Measurements from ENCODE around the gene OXSR1.
"Not testable (repeated sequence)": the region's sequence is repeated elsewhere in the genome, so short reads cannot be mapped to it uniquely, and the experiment has no call there.

The OXSR1 gene

DNA sequence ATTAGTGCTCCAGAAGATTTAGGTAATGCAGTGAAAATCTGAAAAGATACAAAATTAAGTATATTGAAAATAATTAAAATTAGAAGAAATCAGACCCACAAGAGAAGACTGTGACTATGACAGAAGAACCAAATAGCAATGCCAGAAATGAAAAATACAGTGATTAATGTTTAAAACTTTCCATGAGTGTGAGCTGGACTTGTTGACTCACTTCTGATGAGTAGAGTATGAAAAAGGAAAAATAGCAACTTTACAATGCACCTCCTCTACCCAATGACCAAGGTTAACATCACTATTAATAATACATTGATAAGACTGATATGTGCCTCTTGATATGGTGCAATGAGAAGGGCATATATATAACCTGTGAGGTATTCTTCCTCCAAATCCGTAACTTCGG lies 60.9 kb downstream of the OXSR1 start:
- no peak for DNase-seq (ENCODE audit: low read depth)

DNA sequence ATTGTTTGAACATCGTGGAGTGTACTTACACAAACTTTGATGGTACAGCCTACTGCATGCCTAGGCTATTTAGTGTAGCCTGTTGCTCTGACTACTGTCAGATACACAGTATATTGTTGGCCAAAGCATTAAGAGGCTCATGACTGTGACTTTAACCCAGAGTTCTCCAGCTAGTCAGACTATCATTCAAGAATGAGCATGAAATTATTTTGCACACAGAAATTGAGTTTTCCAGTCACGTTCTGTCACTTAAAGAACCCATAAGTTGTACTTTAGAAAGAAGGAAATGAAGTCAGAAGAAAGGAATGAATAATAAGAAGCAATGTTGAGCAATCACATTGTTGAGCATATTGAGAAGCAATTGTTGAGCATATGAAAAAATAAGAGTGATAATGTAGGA lies 62.7 kb downstream of the OXSR1 start:
- no peak for DNase-seq (ENCODE audit: low read depth)

DNA sequence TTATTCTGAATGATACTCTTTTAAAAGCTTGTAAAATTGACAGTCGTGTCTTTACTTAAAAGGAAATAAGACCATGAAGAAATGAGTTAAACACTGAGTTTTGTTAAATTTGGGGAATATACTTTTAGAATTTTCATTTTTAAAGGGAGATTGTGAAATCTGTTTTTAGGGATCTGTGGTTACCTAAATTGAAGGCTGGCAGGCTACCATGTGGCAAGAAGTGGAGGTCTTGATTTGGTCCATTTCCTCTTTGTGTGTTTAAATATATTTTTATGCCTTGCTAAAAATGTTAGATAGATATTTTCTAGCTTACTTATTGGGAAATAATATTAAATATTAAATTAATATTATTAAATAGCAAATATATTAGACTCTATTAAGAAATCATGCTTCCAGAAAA lies 63.7 kb downstream of the OXSR1 start:
- DNase-seq (ENCODE audit: low read depth), result no peak

DNA sequence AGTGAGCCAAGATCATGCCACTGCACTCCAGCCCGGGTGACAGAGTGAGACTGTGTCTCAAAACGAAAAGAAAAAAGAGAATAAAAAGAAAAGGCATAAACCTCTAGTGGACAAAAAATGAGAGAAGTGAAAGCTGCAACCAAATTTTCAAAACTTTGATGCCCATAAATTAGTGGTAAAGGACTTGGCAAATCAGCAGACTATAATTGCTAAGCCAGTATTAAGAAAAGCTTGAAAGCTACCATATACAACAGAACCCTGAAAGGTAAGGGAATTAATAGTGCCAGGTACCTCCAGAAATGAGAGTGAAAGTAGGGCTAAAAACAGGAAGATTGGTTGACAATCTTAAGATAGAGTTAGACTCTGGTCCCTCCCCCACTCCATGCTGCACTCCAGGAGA lies 67.4 kb downstream of the OXSR1 start:
- no peak for DNase-seq (ENCODE audit: low read depth)

DNA sequence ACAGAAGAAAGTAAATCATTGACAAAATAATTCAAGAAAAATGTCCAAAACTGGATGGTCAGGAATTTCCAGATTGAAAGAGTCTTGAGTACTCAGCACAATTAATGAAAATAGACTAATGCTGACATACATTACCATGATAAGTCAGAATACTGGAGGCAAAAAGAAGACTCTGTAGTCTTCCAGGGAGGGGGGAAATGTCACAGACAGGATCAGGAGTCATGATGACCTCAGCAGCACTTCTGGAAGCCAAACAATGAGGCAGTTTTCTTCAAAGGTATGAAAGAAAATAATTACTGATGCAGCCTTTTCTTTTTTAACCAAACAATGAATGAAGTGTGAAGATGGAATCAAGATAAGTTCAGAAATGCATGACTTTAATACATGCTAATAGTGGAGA lies 70.1 kb downstream of the OXSR1 start:
- no peak for DNase-seq (ENCODE audit: low read depth)

DNA sequence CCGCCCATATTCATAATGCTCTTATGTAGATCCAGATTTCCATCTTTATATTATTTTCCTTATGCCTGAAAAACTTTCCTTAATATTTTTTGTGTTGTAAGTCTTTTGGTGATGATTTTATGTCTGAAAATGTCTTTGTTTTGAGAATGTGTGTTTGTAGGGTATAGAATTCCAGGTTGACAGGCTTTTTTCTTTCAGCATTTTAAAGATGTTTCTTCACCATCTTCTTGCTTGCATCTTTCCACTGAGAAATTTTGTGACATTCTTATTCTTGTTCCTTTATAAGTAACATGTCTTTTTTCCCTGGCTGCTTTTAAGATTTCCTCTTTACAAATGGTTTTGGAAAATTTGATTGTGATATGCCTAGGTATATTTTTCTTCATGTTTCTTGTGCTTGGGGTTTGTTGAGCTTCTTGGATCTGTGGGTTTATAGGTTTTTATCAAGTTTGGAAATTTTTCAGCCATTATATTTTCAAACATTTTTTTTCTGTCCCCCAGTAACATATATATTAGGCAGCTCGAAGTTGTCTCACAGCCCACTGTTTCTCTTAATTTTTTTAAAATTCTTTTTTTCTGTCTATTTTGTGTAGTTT lies 73.2 kb downstream of the OXSR1 start:
- DNase-seq (ENCODE audit: low read depth), result no peak

DNA sequence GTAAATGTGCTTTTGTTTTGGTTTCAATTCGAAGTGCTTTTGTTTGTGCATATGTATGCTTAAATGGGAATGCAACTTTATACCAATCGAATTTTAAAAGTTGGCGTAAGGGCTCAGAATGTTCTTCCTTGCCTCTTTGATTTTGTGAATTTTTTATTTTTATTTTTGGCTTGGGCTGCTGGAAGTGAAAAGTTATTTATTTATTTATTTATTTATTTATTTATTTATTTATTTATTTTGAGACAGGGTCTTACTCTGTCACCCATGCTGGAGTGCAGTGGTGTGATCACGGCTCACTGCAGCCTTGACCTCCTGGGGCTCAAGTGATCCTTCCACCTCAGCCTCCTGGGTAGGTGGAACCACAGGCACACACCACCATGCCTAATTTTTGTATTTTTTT lies 77.5 kb downstream of the OXSR1 start:
- not testable (repeated sequence) for DNase-seq (ENCODE audit: low read depth)

DNA sequence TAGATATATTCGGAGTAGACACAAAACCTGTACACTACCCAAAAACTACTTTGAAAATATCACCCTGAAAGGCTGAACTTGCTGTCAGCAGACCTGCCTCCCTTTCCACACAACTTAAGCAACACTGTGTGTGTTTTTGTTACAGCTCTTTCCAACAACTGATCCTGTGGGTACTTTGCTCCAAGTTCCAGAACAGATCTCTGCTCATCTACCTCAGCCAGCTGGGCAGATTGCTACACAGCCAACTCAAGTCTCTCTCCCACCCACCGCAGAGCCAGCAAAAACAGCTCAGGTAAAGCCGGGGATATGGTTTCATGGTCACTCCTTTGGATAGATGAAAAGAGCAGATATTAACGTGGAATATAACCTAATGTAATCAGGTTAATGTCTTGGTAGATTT lies 80.6 kb downstream of the OXSR1 start:
- no peak for DNase-seq (ENCODE audit: low read depth)

DNA sequence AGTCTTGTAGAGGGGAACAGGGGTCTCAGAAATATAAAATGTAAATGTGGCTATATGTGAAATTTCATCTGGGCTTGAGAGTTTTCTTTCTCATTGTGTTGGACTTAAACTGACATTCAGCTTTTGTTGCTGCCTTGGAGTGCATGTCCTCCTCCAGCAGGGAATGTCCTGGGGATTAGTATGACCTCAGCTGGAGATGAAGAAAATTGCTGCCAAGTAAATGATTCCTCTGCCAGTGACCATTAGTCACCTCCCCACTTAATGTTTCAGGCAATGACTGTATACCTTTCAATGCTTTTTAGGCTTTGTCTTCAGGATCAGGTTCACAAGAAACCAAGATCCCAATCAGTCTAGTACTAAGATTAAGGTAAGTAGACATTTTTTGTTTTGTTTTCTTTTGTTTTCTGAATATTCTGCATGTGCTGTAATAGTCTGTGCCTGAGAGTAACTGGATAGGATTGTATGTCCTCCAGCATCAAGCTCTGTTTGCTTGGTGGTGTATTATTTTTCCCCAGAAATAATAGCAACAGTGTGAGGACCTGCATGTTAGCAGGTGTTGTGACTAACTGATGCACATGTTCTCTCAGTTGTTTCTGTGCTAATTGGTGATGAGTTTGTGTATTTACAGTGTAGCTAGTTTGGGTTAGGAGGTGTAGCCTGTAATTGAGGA lies 82.2 kb downstream of the OXSR1 start:
- no peak for DNase-seq (ENCODE audit: low read depth)

DNA sequence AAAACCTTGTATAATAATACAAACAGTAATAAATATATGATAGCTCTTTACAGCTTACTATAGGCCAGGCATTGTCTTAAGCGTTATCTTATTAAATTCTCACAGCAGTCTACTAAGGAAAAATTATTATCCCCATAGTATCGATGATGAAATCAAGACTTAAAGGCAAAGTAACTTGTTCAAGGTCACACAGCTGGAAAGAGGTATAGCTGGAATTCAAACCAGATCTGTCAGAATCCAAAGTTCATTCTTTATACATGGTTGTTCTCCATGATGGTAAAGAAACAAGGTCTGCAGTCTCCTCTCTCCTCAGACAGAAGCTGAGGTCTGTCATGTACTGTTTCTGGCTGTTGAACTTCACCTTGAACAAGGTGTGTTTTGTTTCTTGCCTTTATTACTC lies 84.9 kb downstream of the OXSR1 start:
- no peak for DNase-seq (ENCODE audit: low read depth)

DNA sequence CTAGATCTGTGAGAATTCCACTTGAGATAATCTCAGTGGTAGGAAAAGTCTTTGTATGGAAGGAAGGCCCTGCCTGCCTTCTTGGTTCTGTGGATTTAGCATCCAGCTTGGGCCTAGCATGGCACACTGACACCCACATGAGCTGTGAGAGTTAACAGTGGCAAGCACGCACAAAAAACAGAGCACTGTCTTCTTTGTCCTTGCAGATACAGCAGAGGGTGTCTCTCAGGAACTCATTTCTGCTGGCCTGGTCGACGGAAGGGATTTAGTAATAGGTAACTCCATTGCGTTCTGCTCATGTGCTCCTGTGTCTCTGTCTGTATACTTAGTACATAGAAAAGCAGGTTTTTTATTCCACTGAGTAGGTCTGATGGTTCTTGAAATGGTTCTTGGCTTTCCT lies 85.9 kb downstream of the OXSR1 start:
- no peak for DNase-seq (ENCODE audit: low read depth)

DNA sequence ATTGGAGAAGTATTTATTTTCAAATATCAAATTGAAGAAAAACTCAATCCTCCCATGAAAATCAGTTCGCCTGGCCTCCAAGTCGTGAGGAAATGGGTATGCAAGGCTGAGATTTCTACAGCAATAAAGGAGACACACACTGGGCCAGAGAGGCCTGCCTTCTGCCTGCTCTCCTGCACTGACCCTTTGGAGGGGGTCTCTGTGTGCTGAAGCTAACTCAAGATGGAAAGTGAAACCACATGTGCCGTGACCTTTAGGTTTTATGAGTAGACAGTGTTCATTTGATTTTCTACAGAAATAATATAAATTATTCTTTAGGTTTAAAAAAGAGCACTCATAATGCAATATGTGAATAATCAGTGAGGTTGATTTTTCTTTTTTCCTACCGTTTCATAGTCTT lies 88.4 kb downstream of the OXSR1 start:
- no peak for DNase-seq (ENCODE audit: low read depth)

DNA sequence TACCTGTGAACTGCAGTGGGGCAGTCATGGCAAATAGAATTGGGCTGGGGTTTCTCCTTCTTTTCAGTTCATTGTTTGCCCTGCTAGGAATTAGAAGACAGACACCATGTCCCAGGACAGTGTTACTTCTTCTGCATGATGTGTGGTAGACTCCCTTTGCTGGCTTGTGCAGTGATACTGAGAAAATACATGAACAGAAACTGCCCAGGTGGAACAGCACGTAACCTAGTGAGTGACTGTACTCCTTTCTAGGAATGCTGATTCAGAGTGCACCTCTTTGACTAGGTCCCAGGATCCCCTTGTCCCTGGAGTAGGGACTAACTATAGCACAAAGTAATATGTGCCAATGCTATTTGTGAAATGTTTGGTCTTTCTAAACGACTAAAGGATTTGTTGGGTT lies 89.5 kb downstream of the OXSR1 start:
- no peak for DNase-seq (ENCODE audit: low read depth)

DNA sequence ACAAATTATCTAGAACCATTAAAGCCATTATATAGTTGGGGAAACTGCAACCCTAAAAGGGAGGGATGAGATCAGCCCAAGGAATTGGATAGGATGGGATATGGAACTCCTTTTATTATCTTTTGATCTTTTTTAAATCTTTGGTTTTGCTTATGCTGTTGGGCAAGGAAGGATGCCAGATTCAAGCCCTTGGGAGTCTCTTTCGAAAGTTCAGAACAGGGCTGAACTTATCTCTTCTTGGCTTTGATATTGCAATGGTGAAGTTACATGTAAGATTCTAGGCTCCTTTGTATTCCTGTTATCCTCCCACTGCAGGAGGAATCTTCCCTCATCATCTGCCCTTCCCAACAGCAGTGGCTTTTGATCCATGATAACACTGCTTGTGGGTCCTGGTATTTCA lies 90.3 kb downstream of the OXSR1 start:
- DNase-seq (ENCODE audit: low read depth), result no peak

DNA sequence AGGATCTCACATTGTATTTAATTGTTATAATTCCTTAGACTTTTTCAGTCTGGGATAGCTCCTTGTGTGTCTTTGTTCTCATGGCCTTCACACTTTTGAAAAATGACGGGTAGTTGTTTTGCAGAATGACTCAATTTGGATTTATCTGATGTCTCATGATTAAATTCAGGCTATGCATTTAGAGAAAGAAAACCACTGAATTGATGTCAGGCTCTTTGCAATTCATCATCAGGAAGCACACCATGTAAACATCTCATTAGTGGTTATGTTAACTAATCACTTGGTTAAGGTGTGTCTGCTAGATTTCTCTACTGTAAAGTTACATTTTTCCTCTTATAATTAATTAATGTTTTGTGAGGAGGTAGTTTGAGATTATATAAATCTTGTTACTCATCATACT lies 92.2 kb downstream of the OXSR1 start:
- DNase-seq (ENCODE audit: low read depth), result no peak

DNA sequence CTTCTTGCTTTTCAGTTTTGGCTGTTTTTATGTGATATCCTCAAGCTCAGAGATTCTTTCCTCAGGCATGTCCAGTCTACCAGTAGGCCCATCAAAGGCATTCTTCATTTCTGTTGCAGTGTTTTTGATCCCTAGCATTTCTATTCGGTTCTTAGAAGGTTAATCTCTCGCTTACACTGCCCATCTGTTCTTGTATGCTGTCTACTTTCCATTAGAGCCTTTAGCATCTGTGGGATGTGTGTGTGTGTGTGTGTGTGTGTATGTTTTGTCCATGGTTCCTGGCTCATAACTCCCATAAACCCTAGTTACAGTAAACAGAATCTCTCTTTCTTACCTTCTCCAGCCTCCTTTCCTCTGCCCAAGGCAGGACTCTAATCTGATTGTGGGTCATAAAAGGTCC lies 95.1 kb downstream of the OXSR1 start:
- DNase-seq (ENCODE audit: low read depth), result no peak

DNA sequence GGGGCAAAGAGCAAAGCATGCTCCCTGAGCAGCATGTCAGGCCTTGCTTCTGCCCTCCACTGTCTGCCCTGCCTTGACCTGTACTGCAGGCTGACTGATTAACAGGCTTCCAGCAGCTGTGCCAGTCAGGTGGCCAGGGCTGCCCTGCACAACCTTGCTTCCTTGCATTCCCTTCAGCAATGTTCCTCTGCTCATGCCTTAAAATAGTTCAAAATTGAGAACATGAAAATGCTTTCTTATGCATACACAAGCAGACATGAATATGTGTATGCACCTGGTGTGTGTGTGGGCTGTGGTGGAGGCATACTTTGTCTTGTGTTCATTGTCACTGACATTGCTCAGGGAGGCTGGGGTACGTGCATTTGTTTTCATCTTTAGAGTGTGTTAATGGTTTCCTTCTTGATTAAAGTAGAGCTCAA lies 99.0 kb downstream of the OXSR1 start:
- no peak for DNase-seq (ENCODE audit: low read depth)

DNA sequence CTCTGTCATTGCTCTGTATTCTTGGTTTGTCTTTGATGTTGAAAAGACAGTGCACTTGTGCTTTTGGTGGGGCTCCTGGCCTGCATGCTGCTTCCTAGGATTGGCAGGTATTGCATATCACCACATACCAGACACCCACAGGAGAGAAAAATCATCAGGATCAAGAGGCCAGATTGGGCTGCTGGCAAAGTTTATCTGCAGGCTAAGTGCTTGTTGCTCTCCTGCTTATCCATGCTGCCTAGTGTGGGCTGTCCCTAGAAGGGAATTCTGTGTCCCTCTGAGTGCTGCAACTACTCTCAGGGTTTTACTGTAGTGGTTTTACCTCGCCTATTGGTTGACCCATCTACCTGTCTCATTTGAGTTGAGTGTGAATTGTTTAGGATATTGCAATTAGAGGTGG lies 99.4 kb downstream of the OXSR1 start:
- no peak for DNase-seq (ENCODE audit: low read depth)

DNA sequence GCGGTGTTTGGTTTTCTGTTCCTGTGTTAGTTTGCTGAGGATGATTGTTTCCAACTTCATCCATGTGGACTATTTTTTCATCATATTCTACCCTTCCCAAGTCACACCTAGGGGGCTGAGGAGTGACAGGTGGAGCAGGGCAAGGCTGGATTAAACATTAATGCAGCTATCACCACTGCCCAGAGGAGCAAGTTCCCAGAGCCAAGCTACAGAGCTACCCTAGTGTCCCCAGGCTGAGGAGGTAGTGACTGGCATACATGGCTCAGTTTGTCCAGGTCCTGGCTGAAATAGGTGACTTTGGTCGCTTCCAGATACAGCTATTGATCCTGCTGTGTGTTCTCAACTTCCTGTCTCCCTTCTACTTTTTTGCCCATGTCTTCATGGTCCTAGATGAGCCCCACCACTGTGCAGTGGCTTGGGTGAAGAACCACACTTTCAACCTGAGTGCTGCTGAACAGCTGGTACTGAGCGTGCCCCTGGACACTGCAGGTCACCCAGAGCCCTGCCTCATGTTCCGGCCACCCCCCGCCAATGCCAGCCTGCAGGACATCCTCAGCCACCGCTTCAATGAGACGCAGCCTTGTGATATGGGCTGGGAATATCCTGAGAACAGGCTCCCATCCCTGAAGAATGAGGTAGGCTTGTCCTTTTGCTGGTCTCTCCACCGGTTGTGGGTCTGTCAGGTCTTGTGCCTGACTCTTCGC lies 100.4 kb downstream of the OXSR1 start, which contains the start of gene SLC22A13:
Gene SLC22A13 (plus strand): TSS at position 209 of the 704 bp plus-strand sequence. CDS start 49 bp downstream, at position 258.
- DNase-seq (ENCODE audit: low read depth), result no peak

DNA sequence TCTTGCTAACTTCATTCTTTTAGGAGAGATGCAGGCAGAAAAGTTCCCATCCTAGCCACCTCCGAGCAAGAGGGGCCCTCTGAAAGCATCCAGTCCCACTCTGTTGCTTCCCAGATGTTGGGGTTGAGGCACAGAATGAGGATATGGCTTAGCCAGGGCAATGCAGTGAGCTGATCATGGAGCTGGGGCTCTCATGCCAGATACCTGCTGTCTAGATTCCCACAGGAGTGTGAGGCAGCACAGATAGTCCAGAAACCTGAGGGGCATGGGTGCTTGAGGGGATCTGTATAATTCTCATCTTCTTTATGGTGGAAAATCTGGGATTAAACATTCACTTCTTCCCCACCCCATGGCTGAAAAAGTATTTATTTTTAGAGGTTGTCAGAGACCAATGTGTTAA lies 101.5 kb downstream of the OXSR1 start:
- no peak for DNase-seq (ENCODE audit: low read depth)

DNA sequence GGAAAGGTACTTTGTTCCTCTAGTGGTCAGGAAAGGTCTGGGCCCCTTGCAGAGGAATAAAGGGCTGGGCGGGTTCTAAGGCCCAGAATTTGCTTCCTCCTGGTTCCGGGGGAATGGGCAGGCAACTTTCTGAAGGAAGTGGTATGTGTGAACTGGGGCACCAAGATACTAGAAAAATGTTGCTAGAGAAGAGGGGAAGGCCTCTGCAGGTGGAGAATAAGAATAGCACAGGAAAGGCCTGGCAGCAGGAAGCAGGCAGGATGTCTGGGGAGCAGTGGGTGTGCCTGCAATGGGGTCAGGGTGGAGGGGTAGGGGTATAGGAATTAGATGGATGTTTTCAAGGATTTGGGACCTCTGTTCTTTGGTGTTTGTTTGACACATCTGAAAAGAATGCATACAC lies 102.3 kb downstream of the OXSR1 start:
- DNase-seq (ENCODE audit: low read depth), result no peak

DNA sequence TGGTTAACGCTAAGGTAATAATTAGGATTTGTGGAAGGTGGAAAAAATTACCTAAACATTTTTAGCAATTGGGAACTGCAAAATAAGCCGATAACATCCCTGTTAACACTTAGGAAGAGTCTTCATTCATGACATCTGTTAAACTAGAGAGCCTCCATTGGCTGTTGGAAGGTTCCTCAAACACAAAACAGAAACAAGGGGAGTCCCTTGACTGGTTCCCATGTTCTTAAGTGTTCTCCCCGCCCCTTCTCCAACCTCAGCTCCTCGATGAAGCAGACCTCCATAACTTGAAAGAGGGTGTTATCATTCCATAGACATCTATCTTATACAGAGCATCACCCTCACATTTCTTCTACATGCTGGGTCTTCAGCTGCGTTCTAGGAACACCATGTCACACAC lies 102.8 kb downstream of the OXSR1 start:
- DNase-seq (ENCODE audit: low read depth), result no peak

DNA sequence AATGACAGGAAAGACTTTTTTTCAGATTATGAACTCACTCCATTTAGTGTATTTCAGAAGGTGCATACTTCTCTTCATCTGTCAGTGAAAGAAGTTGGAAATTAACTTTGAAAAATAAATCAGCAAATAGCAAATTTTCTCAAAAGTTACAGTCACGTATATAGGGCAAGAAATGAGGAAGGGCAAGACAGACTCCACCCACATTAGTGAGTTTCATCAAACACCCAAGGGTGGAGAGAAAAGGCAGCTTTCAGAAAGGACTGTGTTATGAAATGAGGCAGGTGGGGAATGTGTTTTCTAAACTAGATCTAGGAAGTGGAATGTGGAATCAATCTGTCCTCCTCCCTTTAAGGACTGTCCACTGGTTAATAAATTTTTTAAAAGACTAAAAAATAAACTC lies 103.2 kb downstream of the OXSR1 start:
- no peak for DNase-seq (ENCODE audit: low read depth)

DNA sequence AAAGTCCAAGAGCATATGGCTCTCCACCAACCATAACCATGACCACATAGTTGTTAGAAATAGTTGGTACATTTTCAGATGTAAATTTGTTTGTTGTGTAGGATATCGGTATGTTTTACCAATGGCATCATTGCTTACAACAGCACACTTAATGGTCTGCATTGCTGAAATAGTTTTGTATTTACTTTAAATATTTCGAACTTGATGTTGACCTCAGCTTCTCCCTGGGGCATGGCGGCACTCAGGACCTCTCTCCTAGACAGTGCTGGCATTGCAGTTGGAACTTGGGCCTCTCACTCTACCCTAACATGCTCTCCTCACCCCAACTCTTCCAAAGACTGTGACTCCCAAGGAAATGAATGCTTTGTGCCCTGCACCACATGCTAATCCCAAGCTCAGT lies 105.3 kb downstream of the OXSR1 start:
- no peak for DNase-seq (ENCODE audit: low read depth)

Data from activated T-cell treated with anti-CD3 and anti-CD28 coated beads for 24 hours (primary cell).